Heart right ventricle (tissue), 16 donors: ENCODE measurements around the gene PLCB1. TPM values are rescaled to one million over a fixed set of nuclear protein-coding genes. Genes with fewer than 3 reads are reported as not detected.

Experiments
- ATAC-seq, 8 donors: fragments of 200-7000 bp; cut with Tn5 transposase; one replicate each; pipeline ENCODE4 v1.9.1; 2020; ENCODE audit warnings: mild to moderate bottlenecking in 8 of 8, moderate library complexity in 8 of 8, moderate number of reproducible peaks in 1 of 8
- DNase-seq, 2 donors: peaks; one replicate each; pipeline ENCODE4 v3.0.0-alpha.2; 2020
- H3K27ac ChIP-seq, 10 donors: fragments of 200-600 bp; sonication (generic) in 2 of 10; one replicate each; pipeline versions ENCODE4 v1.5.0 to v1.8.0; 2020 to 2022; ENCODE audit warnings: mild to moderate bottlenecking in 3 of 10
- H3K27me3 ChIP-seq, 7 donors: fragments of 200-600 bp; one replicate each; pipeline ENCODE4 v1.8.0; 2021 to 2022; ENCODE audit warnings: mild to moderate bottlenecking in 2 of 7
- H3K36me3 ChIP-seq, 9 donors: fragments of 200-600 bp; sonication (generic) in 1 of 9; one replicate each; pipeline versions ENCODE4 v1.5.0 to v1.8.0; 2020 to 2022; ENCODE audit warnings: mild to moderate bottlenecking in 2 of 9
- H3K4me1 ChIP-seq, 9 donors: fragments of 200-600 bp; sonication (generic) in 1 of 9; one replicate each; pipeline versions ENCODE4 v1.5.0 to v1.8.0; 2020 to 2022; ENCODE audit warnings: mild to moderate bottlenecking in 4 of 9
- H3K4me3 ChIP-seq, 10 donors: fragments of 200-600 bp; sonication (generic) in 2 of 10; one replicate each; pipeline versions ENCODE4 v1.5.0 to v1.8.0; 2020 to 2022; ENCODE audit warnings: mild to moderate bottlenecking in 7 of 10, moderate library complexity in 2 of 10
- H3K9me3 ChIP-seq, 11 donors: fragments of 200-600 bp in 10 of 11; sonication (generic) in 2 of 11; one replicate each; pipeline versions ENCODE4 v1.5.0 to v1.8.0; 2013 to 2022; ENCODE audit warnings: mild to moderate bottlenecking in 2 of 11, control low read depth in 1 of 11, moderate library complexity in 1 of 11
- WGBS, 2 donors: extraction: QIAGEN DNeasy Blood & Tissue Kit; methylation state at CpG; one replicate each; pipeline ENCODE4 v1.1.7; 2013; ENCODE audit warnings: inconsistent platforms in 1 of 2; 5-methylcytosine and 5-hydroxymethylcytosine counted together
- intact Hi-C, 10 donors: fragments of 100-400 bp; cut with DNase I; formaldehyde crosslinking; loops; one replicate each; pipeline versions ENCODE4 v1.11.1 to v1.14.2; 2022
- polyA plus RNA-seq, 2 donors: library from polyadenylated mRNA; stranded (reverse); fragments of 200-250 nt; gene quantifications; one replicate each; pipeline ENCODE4 v1.2.3, GENCODE V29; 2013
- total RNA-seq, 10 donors: library from RNA; stranded (reverse); fragmentation: NEBNext Ultra II Directional in 3 of 10; extraction: Animal tissue kit (Norgen Biotek cat#: 25700) in 3 of 10; gene quantifications; one replicate each; pipeline versions ENCODE4 v1.2.1 to v1.2.4, GENCODE V29; 2021 to 2023
- TF ChIP-seq, protein P1 (sequence below), 9 donors: fragments of 200-600 bp; sonication (generic) in 2 of 9; IDR thresholded peaks; one replicate each; pipeline versions ENCODE4 v1.5.0 to v1.8.0; 2021 to 2022; ENCODE audit warnings: antibody characterized with exemption in 9 of 9, mild to moderate bottlenecking in 5 of 9, moderate library complexity in 1 of 9
- donor health status: Arrhythmogenic right ventricular cardiomyopathy.
- donor health status: ischemic (EF 13 %, LVEDD 7.1; RV severe dilation, severe dysfunction).
- donor health status: healthy with polysubstance abuse.
- donor health status: DM: no; HTN: yes; CAD: no.
- donor health status: DM: no; HTN: no; CAD: no.
- donor health status: ischemic (EF 25% LVEDD 6.9; RV normal size, moderate dysfunction).
- donor health status: ischemic (EF 25% LVEDD 5.7; RV mildly dilated, moderate dysfunction).
- donor health status: healthy.
- donor health status: DM: yes; HTN: yes; CAD: no.
- donor health status: Ischemic cardiomyopathy.
- donor health status: ischemic (EF 35%, LVEDD 5.7; RV mildly dilated, moderate dysfunction).
- donor health status: nonischemic (EF 11% LVEDD 7.7; RV severe dilation, severe dysfunction).
- donor health status: DM: yes; HTN: yes; CAD: no.
- donor health status: PGD.
- donor health status: ischemic (EF 29% LVEDD 5.4; RV normal size, mild dysfunction).
- donor health status: nonischemic (EF 23%, LVEDD 6.1; RV moderate dilation, normal function).

The PLCB1 gene
- total and polyA plus RNA-seq, 12 donors = 2.2 to 12.7 (median 7.1) TPM

DNA sequence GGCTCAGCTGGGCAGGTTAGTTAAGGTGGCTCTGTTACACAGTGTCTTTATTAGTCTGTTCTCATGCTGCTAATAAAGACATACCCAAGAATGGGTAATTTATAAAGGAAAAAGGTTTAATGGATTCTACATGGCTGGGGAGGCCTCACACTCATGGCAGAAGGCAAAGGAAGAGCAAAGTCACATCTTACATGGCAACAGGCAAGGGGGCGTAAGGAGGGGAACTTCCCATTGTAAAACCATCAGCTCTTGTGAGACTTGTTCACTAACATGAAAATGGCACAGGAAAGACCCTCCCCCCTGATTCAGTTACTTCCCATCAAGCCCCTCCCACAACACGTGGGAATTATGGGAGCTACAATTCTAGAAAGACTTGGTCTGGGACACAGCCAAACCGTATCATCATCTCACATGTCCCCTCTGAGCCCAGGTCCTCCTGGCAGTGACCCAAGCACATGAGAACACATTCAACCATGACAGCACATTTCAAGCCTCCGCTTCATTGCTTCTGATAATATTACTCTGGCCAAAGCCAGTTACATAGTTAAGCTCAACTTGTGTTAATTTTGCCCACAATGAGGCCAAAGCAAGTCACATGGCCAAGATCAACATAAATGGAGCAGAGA, 383.9 kb downstream of the PLCB1 start:
- no peak for DNase-seq
- TF ChIP-seq, protein P1, sequence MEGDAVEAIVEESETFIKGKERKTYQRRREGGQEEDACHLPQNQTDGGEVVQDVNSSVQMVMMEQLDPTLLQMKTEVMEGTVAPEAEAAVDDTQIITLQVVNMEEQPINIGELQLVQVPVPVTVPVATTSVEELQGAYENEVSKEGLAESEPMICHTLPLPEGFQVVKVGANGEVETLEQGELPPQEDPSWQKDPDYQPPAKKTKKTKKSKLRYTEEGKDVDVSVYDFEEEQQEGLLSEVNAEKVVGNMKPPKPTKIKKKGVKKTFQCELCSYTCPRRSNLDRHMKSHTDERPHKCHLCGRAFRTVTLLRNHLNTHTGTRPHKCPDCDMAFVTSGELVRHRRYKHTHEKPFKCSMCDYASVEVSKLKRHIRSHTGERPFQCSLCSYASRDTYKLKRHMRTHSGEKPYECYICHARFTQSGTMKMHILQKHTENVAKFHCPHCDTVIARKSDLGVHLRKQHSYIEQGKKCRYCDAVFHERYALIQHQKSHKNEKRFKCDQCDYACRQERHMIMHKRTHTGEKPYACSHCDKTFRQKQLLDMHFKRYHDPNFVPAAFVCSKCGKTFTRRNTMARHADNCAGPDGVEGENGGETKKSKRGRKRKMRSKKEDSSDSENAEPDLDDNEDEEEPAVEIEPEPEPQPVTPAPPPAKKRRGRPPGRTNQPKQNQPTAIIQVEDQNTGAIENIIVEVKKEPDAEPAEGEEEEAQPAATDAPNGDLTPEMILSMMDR (IDR thresholded peaks at IDR 0.05) = no peak
- Histone ChIP-seq H3K9me3 (no peaks in the 10 kb centered on the region), H3K4me1 (peaks cover 0 to 15% (median 0%) of the 10 kb centered on the region in 9 donors), H3K27ac (no peak overlapping the region), H3K27me3 (no peaks in the 10 kb centered on the region), H3K4me3 (no peak overlapping the region), H3K36me3 (no peaks in the 10 kb centered on the region)
- intact Hi-C loops = no loop called here
- no peak for ATAC-seq
- WGBS, 2 donors = 79 to 90% methylated on average over 4 of the region's 4 CpGs

GRCh38 chr20:8518878-8519277, 386.8 kb downstream of the PLCB1 start:
- no peaks in the 10 kb centered on the region for H3K9me3 ChIP-seq
- TF ChIP-seq, protein P1 (IDR thresholded peaks at IDR 0.05) = no peak
- no peaks in the 10 kb centered on the region for H3K27me3 ChIP-seq
- H3K36me3 ChIP-seq = no peaks in the 10 kb centered on the region
- DNase-seq (no peak), ATAC-seq (no peak)
- no peak overlapping the region for H3K4me3 ChIP-seq
- no peak overlapping the region for H3K27ac ChIP-seq
- peaks cover 0 to 15% (median 0%) of the 10 kb centered on the region in 9 donors for H3K4me1 ChIP-seq
- 69 to 78% methylated on average over 4 of the region's 4 CpGs for WGBS, 2 donors
- intact Hi-C loops = no loop called here

- ATAC-seq (no peak), DNase-seq (no peak)
- H3K27me3 ChIP-seq = no peaks in the 10 kb centered on the region
- TF ChIP-seq, protein P1 (IDR thresholded peaks at IDR 0.05) = no peak
- intact Hi-C loops = loop anchor here in 1 of 10 donors (10.0 kb wide), 2 partner anchors 195 to 385 kb away; partner anchors contain the start of gene PLCB1
- no peak overlapping the region for H3K4me3 ChIP-seq
- no peak overlapping the region for H3K27ac ChIP-seq
- peaks cover 0 to 25% (median 0%) of the 10 kb centered on the region in 9 donors for H3K4me1 ChIP-seq
- H3K36me3 ChIP-seq = no peaks in the 10 kb centered on the region
- 92 to 94% methylated on average over 1 of the region's 1 CpG for WGBS, 2 donors
- no peaks in the 10 kb centered on the region for H3K9me3 ChIP-seq
Measured at GRCh38 chr20:8519887-8520286, 387.8 kb downstream of the PLCB1 start.

DNA sequence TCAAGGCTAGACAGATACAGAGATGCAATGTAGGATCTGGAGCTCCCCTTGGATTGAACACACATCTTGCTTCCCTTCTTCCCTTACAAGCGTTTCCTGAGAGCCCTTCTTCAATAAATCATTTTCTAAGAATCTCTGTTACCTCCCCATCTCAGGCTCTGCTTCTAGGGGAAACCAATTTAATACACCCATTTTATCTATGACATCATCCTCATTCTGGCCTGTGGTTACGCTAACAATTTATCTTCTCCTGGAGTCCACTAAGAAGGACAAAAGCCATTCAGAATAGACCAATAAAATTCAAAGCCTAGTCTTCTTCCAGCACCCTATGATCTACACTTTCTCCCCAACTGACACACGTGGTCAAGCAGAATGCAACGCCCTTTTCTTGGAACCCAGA, 390.1 kb downstream of the PLCB1 start:
- Histone ChIP-seq H3K4me3 (no peak overlapping the region), H3K27ac (no peak overlapping the region), H3K4me1 (peaks cover 0 to 25% (median 0%) of the 10 kb centered on the region in 9 donors), H3K27me3 (no peaks in the 10 kb centered on the region), H3K9me3 (no peaks in the 10 kb centered on the region), H3K36me3 (no peaks in the 10 kb centered on the region)
- TF ChIP-seq, protein P1 (IDR thresholded peaks at IDR 0.05) = no peak
- ATAC-seq = no peak
- no peak for DNase-seq
- 82 to 92% methylated on average over 4 of the region's 4 CpGs for WGBS, 2 donors
- intact Hi-C loops = loop anchor here in 1 of 10 donors (10.0 kb wide), 2 partner anchors 193 to 387 kb away; partner anchors contain the start of gene PLCB1
